GM19328 (cell line): ENCODE measurements around the gene MINDY3.

Experiments used
- ATAC-seq: cut with Tn5 transposase; IDR thresholded peaks from one replicate; pipeline ENCODE4 v1.9.1; 2021; ENCODE audit warnings: mild to moderate bottlenecking, moderate library complexity; ENCODE audit not compliant: unreplicated experiment

MINDY3 gene

GRCh38 chr10:15739254-15739970 is 120.9 kb downstream of the MINDY3 start:
- no peak for ATAC-seq

- ATAC-seq = no peak
Observed at GRCh38 chr10:15738270-15738925, 121.9 kb downstream of the MINDY3 start.

DNA sequence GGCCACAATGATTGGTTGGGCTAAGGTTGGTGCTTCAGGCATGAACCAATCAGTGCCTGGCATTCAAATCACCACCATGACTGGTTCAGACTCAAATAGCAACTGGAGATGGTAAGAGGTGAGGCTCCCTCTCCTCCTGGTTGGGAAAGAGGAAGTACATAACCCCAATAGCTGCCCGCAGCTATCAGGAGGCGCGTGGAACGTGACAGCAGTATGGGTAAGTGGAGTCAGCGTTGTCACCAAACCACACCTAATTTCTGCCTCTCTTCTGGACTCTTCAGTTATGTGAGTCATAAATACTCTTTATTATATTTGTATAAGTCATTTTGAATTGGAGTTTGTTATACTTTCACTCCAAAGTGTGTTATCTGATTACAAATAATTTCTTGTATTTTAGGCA is 122.7 kb downstream of the MINDY3 start:
- no peak for ATAC-seq

DNA sequence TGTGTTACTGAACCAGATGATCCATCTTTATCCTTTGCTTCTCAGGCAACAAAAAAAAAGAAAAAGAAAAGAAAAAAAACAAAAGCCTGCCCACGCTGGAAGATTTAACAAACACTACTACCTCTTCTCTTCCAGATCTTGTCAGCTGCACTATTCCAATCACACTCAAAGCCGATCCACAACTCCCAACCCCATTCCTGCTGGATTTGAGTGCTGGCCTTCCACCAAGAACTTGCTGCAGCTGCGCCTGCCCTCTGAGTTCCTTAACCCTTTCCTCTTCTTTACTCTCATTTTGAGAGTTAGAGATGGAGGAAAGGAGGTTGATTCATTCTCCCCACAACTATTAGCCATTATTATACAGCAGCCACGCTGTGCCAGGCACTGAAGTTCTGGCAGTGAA is 124.5 kb downstream of the MINDY3 start:
- ATAC-seq = no peak

GRCh38 chr10:15730341-15730740 is 130.0 kb downstream of the MINDY3 start:
- ATAC-seq = no peak

DNA sequence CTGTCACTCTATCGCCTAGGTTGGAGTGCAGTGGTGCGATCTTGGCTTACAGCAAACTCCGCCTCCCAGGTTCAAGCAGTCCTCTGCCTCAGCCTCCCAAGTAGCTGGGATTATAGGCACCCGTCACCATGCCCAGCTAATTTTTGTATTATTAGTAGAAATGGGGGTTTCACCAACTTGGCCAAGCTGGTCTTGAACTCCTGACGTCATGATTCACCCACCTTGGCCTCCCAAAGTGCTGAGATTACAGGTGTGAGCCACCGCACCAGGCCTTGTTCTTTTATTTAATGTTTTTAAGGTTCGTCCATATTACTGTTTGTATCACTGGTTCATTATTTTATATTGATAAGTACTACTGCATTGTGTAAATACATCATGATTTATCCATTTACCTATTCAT is 130.4 kb downstream of the MINDY3 start:
- no peak for ATAC-seq
